HL-60 (cell line): ENCODE measurements around the gene DDR1.

Experiments
- CTCF ChIP-seq: IDR thresholded peaks from one replicate; pipeline ENCODE4 v1.5.1; 2011; ENCODE audit warnings: low read length, control low read depth, inconsistent platforms; ENCODE audit not compliant: insufficient read depth
- GABPA ChIP-seq: IDR thresholded peaks from 2 replicates; pipeline ENCODE4 v1.6.1; 2012; ENCODE audit warnings: low read depth
- POLR2AphosphoS5 ChIP-seq: IDR thresholded peaks from 2 replicates; pipeline ENCODE4 v1.6.1; 2012; ENCODE audit warnings: low read depth
- REST ChIP-seq: IDR thresholded peaks from 2 replicates; pipeline ENCODE4 v1.6.1; 2012; ENCODE audit warnings: low read depth; ENCODE audit not compliant: insufficient replicate concordance

GRCh38 chr6:30893666-30894065, 9.3 kb downstream of the DDR1 start:
- TF ChIP-seq CTCF: no peak
- no peak for TF ChIP-seq REST
- TF ChIP-seq POLR2AphosphoS5: no peak
- no peak for TF ChIP-seq GABPA
